ENCODE data around the gene ZSWIM2. TPM values are rescaled to one million over a fixed set of nuclear protein-coding genes. Genes with fewer than 3 reads are reported as not detected.

ZSWIM2 gene
- total RNA-seq, 2 donors from 2014 or later = not detected

GRCh38 chr2:186889101-186889879 lies 40.3 kb upstream of the ZSWIM2 start:
- H3K27ac ChIP-seq = no peak overlapping the region
- no peaks in the 10 kb centered on the region for H3K36me3 ChIP-seq
- no peak for DNase-seq
- no peak overlapping the region for H3K9ac ChIP-seq (ENCODE audit: low read depth in 2 of 2, low read length in 2 of 2)
- intact Hi-C loops (cut with DNase I) = no loop called here
- H3K4me1 ChIP-seq = no peaks in the 10 kb centered on the region
- H3K4me3 ChIP-seq = no peak overlapping the region
- no peaks in the 10 kb centered on the region for H3K27me3 ChIP-seq
- no peak for TF ChIP-seq CTCF (IDR thresholded peaks at IDR 0.05)
- no peaks in the 10 kb centered on the region for H3K9me3 ChIP-seq

- intact Hi-C loops (cut with DNase I) = no loop called here
- no peak for TF ChIP-seq CTCF (IDR thresholded peaks at IDR 0.05)
- DNase-seq = peak; percentile 17
- Histone ChIP-seq H3K27me3 (no peaks in the 10 kb centered on the region), H3K9ac (ENCODE audit: low read depth in 2 of 2, low read length in 2 of 2) (no peak overlapping the region), H3K9me3 (no peaks in the 10 kb centered on the region), H3K4me1 (no peaks in the 10 kb centered on the region), H3K27ac (no peak overlapping the region), H3K36me3 (no peaks in the 10 kb centered on the region), H3K4me3 (no peak overlapping the region)
These were observed 38.4 kb upstream of the ZSWIM2 start for GRCh38 chr2:186887107-186888090.

GRCh38 chr2:186884587-186884986 lies 35.6 kb upstream of the ZSWIM2 start:
- Histone ChIP-seq H3K9me3 (no peaks in the 10 kb centered on the region), H3K4me1 (no peaks in the 10 kb centered on the region), H3K4me3 (no peak overlapping the region), H3K9ac (ENCODE audit: low read depth in 2 of 2, low read length in 2 of 2) (no peak overlapping the region), H3K36me3 (no peaks in the 10 kb centered on the region), H3K27ac (no peak overlapping the region), H3K27me3 (no peaks in the 10 kb centered on the region)
- intact Hi-C loops (cut with DNase I) = no loop called here
- no peak for TF ChIP-seq CTCF (IDR thresholded peaks at IDR 0.05)
- DNase-seq = no peak

- intact Hi-C loops (cut with DNase I) = no loop called here
- TF ChIP-seq CTCF (IDR thresholded peaks at IDR 0.05) = no peak
- H3K4me3 ChIP-seq = no peak overlapping the region
- H3K4me1 ChIP-seq = no peaks in the 10 kb centered on the region
- H3K27me3 ChIP-seq = no peaks in the 10 kb centered on the region
- H3K9ac ChIP-seq (ENCODE audit: low read depth in 2 of 2, low read length in 2 of 2) = no peak overlapping the region
- H3K27ac ChIP-seq = no peak overlapping the region
- DNase-seq = no peak
- H3K9me3 ChIP-seq = no peaks in the 10 kb centered on the region
- no peaks in the 10 kb centered on the region for H3K36me3 ChIP-seq
These were observed 34.7 kb upstream of the ZSWIM2 start for GRCh38 chr2:186883666-186884065.

- H3K27ac ChIP-seq = no peak overlapping the region
- no peak for TF ChIP-seq CTCF (IDR thresholded peaks at IDR 0.05)
These were observed 33.6 kb upstream of the ZSWIM2 start for GRCh38 chr2:186882511-186883071.

More at GRCh38 chr2:186882511-186883071, 33.6 kb upstream of the ZSWIM2 start:
- Histone ChIP-seq H3K27me3 (no peaks in the 10 kb centered on the region), H3K4me3 (no peak overlapping the region), H3K4me1 (no peaks in the 10 kb centered on the region), H3K9me3 (no peaks in the 10 kb centered on the region), H3K36me3 (no peaks in the 10 kb centered on the region), H3K9ac (ENCODE audit: low read depth in 2 of 2, low read length in 2 of 2) (no peak overlapping the region)
- intact Hi-C loops (cut with DNase I) = no loop called here
- DNase-seq = no peak

Measured in colonic mucosa (tissue), 4 donors.